PFSK-1 (cell line): Measurements from ENCODE around the gene COX7B2.

Source experiments
- FOXP2 ChIP-seq: optimal IDR thresholded peaks from 2 replicates; pipeline ENCODE3; 2011; ENCODE audit warnings: borderline replicate concordance, control low read depth, inconsistent platforms; ENCODE audit not compliant: insufficient read depth; ENCODE audit errors: extremely low read length, extremely low read depth
- POLR2AphosphoS5 ChIP-seq: IDR thresholded peaks from 2 replicates; pipeline ENCODE4 v1.6.1; 2012; ENCODE audit warnings: low read depth, mild to moderate bottlenecking, control low read depth, low read length, moderate library complexity
- REST ChIP-seq, 2 experiments: IDR thresholded peaks; 2 replicates each; pipeline versions ENCODE4 v1.6.1 to v1.8.0; 2011 to 2012; ENCODE audit warnings: low read depth in 2 of 2, low read length in 2 of 2, control low read depth in 1 of 2, inconsistent platforms in 1 of 2, mild to moderate bottlenecking in 1 of 2, moderate library complexity in 1 of 2; ENCODE audit not compliant: insufficient read depth in 1 of 2
- SIN3A ChIP-seq: IDR thresholded peaks from 2 replicates; pipeline ENCODE4 v1.6.1; 2012; ENCODE audit warnings: mild to moderate bottlenecking, low read length, moderate library complexity, borderline replicate concordance; ENCODE audit not compliant: insufficient read depth
- TAF1 ChIP-seq: IDR thresholded peaks from 2 replicates; pipeline ENCODE4 v1.6.1; 2012; ENCODE audit warnings: low read length, control low read depth, borderline replicate concordance; ENCODE audit not compliant: insufficient read depth

DNA sequence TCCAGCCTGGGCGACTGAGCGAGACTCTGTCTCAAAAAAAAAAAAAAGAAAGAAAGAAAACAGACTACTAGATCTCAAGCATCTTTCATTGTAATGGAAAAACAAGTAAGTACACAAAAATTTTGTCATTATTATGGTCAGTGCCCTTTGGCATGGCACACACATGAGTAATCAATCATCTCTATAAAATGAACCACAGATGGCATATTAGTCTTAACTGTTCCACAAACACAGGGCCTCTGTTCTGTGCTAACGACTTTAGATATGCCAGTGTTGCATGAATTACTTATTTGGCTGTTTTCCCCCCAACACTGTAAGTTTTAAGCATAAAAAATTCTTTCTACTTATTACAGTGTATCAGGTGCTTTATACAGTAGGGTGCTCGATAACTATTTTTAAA is 90.4 kb downstream of the COX7B2 start:
- TF ChIP-seq TAF1 = no peak
- no peak for TF ChIP-seq REST (IDR thresholded peaks at IDR 0.05; ENCODE audit: insufficient read depth in 1 of 2, low read depth in 2 of 2, low read length in 2 of 2)
- no peak for TF ChIP-seq POLR2AphosphoS5
- TF ChIP-seq SIN3A = no peak
- TF ChIP-seq FOXP2 = no peak
